Suppressor macrophage (primary cell): ENCODE data around the gene NETO2.
A peak's percentile ranks its signal among the peaks of the same experiment; 100 is the strongest.
"Not testable (repeated sequence)": the region's sequence is repeated elsewhere in the genome, so short reads cannot be mapped to it uniquely, and the experiment has no call there.

Experiments used
- DNase-seq, 4 experiments: peaks; one replicate each; pipeline ENCODE4 v3.0.0-alpha.2; 2020 to 2022
- total RNA-seq, 17 experiments: gene quantifications; one replicate each; lab custom pipeline; 2026; ENCODE audit warnings: mixed read lengths in 6 of 17, inconsistent platforms in 3 of 17; lab: John Stamatoyannopoulos, UW

Gene NETO2, protein sequence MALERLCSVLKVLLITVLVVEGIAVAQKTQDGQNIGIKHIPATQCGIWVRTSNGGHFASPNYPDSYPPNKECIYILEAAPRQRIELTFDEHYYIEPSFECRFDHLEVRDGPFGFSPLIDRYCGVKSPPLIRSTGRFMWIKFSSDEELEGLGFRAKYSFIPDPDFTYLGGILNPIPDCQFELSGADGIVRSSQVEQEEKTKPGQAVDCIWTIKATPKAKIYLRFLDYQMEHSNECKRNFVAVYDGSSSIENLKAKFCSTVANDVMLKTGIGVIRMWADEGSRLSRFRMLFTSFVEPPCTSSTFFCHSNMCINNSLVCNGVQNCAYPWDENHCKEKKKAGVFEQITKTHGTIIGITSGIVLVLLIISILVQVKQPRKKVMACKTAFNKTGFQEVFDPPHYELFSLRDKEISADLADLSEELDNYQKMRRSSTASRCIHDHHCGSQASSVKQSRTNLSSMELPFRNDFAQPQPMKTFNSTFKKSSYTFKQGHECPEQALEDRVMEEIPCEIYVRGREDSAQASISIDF
- 20.2 to 59.5 (median 37.1) reads per million in 17 experiments for total RNA-seq

DNA sequence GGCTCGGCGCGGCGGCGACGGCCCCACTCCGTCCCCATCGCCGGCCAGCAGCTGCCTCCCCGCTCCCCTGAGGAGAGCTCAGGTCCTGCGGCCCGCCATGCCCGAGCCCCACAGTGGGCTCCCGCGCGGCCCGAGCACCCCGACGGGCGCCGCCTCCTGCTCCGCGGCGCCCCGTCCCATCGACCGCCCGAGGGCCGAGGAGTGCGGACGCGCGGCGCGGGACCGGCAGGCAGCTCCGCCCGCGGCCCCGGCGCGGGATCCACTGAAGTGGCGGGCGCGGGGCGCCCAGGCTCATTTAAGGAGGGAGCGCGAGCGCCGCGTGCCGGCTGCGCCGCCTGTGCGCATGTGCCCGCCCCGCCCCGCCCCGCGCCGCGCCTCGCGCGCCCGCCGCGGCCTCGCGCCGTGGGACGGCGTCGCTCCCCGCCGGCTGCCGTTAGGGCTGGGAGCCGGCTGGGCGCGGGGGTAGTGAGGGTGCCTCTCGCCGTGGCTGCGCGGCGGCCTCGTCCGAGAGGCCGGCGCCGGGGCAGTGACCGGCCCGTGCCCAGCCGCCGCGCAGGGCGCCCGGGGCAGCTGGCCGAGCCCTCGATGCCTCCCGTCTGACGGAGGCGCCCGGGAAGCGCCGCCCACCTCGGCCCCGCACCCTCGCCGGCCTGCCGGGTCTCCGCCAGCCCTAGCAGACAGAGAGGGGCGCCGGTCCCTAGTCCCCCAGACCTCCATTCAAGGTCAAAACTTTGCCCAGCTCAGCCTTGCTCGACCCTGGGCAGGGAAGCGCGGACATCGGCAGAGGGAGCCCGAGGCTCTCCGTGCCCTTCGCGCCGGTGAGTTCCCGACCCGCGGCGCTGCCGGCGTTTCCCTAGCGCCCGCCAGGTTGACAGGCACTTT lies at the start of gene NETO2:
NETO2 (minus strand) TSS at position 269 of the 882 bp plus-strand sequence. CDS start 333 bp downstream, outside the sequence.
- peak; percentile 68 to 91 (median 80) for DNase-seq

DNA sequence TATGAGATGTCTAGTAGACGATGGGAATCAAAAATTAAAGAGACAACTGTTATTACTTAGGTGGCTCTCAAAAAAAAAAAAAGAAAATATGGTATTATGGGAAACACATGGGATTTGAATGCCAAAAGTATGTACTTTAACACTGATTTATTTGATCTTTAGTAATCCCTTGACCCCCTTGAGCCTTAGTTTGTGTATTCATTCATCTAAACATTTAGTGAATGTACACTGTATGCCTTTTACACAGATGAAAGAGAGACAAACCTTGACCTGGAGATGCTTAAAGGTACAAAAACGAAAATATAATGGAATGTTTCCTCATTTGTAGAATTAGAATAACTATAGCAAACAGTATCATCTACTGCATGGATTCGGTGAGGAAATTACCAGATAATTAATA lies 38.6 kb upstream of the NETO2 start:
- no peak for DNase-seq

DNA sequence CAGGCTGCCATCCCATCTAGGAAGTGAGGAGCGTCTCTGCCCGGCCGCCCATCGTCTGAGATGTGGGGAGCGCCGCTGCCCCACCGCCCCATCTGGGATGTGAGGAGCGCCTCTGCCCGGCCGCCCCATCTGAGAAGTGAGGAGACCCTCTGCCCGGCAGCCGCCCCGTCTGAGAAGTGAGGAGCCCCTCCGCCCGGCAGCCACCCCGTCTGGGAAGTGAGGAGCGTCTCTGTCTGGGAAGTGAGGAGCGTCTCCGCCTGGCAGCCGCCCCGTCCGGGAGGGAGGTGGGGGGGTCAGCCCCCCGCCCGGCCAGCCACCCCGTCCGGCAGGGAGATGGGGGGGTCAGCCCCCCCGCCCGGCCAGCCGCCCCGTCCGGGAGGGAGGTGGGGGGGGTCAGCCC lies 37.3 kb upstream of the NETO2 start:
- not testable (repeated sequence) for DNase-seq

DNA sequence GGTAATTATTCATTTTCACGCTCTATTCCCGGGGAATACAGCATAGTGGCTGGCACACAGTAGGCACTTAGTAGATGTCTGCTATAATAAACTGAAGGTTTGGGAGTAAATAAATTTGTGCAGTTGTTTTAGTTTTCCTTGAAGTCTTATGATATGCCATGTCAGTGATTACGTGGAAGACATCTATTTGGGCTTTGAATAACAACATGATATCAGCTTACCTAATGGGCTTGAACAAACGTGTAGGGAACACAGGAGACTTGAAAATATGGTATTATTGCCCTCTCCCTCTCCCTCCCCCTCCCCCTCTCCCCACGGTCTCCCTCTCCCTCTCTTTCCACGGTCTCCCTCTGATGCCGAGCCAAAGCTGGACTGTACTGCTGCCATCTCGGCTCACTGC lies 36.3 kb upstream of the NETO2 start:
- no peak for DNase-seq

DNA sequence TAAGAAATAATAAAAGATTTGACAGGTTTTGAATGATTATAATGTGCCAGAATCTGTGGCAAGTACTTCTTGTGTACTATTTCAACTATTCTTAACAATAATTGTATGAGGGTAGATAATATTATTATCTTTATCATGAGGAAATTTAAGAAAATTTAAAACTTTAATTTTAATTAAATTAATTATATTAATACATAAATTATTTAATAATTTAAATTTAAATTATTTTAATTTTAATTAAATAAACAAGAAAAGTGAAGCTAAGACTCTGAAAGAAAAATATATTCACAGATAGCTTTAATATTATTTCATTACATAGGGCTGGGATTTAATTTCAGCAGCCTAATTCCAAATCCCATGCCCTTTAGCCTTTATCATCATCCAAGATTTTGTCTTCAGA lies 31.4 kb upstream of the NETO2 start:
- DNase-seq = no peak

DNA sequence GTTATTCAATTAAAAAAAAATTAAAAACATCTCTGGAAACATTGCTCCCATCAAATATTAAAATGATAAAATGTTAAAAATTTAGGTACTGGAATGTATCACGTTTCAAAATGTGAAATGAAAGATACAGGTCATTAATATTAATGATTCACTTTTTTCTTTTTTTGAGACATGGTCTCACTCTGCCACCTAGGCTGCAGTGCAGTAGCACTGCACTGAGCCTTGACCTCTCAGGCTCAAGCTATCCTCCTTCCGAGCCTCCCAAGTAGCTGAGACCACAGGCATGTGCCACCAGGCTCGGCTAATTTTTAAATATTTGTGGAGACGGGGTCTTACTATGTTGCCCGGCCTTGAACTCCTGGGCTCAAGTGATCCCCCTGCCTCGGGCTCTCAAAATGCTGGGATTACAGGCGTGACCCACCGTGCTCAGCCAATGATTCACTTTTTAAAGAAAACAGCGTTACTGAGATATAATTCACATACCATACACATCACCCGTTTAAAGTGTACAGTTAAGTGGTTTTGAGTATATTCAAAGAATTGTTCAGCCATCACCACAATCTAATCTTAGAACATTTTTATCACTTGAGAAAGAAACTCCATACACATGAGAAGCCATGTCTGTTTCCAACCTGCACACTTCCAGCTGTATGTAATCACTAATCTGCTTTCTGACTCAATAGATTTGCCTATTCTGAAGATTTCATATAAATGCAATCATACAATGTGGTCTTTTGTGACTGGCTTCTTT lies 19.1 kb upstream of the NETO2 start:
- no peak for DNase-seq

DNA sequence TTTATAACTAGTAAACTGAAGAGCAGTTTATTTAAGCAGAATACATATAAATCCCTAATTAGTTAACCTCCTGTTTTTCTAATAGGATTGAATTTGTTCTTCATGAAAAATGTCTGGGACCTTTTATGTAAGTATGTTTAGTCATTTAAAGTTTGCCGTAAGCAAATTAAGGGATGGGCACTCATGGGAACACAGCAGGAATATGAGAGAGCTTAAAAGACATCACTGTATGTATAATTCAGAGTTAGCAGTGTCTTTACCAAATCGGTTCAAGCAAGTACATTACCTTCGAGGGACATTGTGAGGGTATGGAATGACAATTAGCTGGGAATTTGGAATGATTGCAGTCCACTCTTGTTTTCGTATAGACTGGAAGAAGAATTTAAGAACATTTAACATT lies 17.7 kb upstream of the NETO2 start:
- DNase-seq = no peak

DNA sequence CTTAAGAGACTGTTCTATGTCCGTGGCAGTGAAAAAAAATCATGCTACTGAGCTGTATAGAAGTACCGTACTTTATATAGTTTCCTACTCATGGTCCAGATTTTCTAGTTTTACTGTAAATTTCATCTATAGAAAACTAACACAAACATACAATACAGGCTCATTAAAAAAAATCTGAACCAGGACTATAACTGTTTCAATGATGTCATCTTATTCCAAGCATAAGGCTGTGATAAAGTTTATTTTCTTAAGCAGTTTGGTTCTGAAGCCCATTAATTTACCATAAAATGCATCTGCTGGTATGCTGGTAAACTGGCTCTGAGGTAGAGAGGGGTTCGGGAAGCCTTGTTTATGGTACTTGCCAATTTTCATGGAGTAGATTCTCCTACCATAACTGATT lies 16.7 kb upstream of the NETO2 start:
- DNase-seq = no peak

DNA sequence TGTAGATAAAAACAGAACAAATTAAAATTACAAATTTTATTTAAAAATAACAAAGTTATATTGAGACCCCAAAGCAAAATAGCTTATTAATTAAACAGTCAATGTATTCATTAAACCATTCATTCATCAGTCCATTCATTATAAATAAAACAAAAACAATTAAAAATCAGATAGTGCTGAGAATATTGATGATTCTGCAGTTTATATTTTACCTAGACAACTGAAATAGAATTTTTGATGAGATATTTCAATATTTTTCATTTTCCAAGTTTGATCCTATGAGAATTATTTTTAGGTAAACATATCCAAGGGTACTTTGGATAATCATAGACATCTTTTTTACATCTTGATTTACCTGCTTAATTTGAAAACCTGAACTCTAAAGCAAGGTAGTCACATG lies 15.2 kb upstream of the NETO2 start:
- no peak for DNase-seq

DNA sequence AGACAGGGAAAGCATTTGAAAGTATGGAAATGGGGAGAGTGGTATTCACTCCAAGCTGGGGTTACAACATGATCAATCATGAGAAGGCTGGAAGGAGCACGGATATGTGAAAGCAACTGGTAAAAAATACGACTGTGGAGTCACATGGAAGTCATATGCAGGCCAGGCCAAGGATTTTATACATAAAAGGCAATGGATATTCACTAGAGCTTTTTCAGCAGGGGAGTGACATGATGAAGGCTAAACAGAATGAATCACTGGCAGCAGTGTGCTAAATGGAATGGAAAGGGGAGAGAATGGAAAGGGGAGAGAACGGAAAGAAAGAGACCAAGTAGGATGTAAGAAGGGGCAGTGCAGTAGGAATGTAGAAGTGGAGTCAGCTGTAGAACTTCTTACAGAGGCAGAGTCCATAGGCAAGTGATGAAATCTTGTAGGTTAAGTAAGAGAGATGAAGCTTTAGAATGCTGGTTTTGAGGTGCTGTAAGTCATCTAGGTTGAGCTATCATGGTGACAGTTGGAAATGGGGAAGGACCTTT lies 13.0 kb upstream of the NETO2 start:
- DNase-seq = no peak

DNA sequence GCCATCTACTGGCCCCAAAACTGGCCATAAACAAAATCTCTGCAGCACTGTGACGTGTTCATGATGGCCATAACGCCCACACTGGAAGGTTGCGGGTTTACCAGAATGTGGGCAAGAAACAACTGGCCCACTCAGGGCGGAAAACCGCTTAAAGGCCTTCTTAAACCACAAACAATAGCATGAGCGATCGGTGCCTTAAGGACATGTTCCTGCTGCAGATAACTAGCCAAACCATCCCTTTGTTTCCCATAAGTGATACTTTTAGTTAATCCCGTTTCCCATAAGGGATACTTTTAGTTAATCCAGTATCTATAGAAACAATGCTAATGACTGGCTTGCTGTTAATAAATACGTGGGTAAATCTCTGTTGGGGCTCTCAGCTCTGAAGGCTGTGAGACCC lies 8.8 kb upstream of the NETO2 start:
- DNase-seq = not testable (repeated sequence)

DNA sequence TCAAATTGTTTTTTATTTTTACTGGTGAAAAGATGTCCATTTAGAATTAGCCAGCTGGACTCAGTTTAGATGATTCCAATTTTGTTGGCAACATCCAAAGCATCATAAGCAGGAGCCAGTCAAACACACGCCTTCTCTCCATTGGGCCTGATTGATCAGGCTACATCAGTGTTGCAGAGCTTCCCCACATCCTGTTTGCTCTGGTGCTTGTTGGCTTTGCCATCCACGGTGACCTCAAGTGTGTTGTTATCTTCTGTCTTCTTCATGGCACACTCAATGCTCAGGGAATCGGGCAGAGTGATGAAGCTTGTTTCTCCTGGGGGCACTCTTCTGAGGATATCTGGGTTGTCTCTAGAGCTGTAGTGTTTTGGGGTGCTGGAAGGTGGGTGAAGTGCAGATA lies 6.3 kb upstream of the NETO2 start:
- no peak for DNase-seq

DNA sequence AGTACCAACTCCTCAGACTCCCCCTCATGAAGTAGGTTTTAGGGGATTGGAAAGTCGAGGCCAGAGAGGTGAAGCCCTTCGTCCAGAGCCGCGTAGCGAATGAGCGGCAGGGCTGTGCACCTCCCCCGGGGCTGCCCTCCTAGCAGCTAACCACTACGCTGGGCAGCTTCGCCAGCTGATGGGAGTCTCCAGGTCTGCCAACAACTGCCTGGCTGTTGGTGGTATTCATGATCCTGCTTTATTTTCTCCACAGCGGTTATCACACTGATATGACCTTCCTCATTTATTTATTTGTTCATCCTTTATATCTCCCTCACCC lies 773 bp upstream of the NETO2 start:
- DNase-seq = no peak

DNA sequence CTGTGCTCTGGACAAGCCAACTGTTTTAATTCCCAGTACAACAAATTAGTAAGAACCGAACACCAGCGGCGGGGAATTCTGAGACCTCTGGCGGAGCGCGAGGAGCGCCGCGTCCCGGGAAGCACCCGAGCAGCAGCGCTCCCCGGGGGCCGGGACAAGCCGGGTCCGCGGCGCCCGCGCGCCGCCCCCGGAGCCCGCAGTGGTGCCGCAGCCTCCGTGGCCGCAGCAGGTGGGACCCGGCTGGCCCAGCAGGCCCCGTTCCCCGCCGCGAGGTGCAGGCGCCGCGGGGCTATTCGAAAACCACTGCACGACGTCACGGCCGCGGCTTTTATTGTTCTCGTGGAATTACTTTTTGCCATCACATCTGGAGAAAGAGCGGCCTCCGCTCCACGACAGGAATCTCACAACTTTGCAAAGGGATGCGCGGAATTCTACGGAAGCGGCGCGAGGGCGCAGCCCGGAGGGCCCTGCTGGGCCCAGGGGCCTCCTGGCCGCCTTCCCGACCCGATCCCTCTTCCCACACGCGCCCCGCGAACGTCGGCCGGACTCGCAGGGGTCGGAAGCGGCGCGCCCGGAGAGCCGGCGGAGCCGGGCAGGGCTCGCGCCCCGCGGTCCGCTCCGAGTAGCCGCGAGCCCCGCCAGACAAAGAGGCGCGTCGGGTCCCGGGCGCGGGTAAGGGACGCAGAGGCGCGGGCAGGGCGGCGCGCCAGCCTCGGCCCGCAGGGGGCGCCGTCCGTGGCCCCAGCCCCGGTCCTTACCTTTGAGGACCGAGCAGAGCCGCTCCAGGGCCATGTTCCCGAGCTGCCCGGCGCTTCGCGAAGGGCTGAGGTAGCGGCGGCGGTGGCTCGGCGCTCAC lies 696 bp downstream of the NETO2 start:
- peak; percentile 78 to 92 (median 86) for DNase-seq

DNA sequence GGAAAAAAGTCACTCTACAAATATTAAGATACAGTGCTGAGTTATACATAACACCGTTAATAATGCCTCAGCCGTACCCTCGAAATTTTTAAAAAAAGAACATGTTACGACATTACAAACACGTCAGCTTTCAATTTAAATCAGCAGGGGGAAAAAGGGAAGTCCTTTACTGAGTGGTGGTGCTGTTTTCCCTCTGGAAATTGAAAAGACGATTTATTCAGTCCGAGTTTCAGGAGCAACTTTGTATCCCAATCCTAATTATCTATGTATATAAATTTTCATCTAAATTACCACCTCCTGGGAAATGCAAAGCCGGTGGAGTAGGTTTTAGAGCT lies 1.3 kb downstream of the NETO2 start:
- peak; percentile 38 to 74 (median 60) for DNase-seq

DNA sequence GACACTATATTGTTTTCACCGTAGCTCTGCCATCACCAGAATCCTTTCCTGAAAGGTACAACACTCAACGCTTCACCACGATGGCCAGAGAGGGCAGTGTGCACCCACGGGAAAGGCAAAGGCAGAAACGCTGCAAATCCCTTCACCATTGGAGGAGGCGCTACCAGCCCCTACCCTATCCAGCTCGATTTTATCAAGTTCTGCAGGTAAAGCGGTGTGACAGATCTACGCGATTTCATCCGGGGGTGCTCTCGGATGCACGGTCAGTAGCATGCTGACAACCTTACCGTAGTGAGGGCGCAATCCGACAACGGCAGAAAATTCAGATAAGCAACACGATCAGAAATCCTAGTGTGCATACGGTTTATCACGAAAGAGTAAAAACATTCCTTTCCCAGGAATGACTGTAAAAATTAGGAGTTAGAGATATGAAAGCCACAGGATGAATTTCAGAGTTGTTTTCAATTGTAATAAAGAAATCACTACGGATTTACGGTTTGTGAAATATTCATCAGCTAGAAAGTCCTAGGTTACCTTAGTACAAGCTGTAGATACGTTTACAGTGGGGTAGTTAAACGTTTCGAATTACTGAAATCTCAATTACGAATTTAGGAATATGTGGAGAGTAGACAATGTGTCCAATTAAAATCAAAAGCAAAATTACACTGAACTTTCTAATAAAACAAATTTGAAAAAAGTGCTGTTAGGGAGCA lies 1.8 kb downstream of the NETO2 start:
- DNase-seq = peak; percentile 80 to 89 (median 86)

DNA sequence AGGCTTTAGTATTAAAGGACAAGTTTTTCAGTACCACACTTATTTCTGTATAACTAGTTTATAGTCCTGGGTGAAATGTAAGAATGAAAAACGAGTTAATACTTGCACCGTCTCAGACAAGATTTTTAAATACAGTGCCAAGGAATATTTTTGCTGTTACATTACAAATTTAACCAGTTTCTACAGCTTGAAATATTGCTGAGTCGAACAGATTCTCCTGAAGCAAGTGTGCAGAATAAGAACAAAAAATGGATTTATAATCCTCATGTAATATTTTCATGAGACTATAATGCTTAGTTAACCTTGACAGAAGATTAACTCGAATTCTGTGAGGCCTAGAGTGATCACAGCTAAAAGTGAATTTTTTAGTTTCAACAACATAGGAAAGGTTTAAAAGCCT lies 3.1 kb downstream of the NETO2 start:
- no peak for DNase-seq

DNA sequence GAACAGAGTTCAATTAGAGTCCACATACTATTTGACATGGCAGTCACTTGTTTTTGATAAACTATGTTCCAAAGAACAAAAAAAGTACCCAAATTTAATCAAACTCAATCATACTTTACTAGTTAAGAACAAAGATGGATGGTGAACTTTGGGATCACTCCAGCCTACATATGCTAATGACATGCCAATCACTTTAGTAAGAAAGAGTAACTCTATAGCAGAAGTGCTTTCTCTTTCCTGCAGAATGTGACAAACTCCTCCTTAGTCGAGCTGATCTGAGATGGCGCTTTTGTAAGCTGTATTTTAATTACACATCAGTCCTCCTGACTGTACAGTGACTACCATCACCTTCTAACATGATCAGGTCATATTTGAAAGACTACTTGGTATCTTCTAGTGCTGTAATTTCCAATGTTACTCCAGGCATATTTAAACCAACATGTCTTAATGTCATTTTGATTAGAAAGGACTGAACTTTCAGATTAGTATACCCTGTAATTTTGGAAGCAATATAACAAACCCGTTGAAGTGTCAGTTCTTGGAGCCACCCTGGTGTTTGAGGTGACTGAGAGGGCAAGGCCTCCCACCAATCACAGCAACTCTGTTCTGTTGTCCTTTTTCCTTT lies 4.1 kb downstream of the NETO2 start:
- DNase-seq = peak in 1 of 4 experiments; percentile 4

DNA sequence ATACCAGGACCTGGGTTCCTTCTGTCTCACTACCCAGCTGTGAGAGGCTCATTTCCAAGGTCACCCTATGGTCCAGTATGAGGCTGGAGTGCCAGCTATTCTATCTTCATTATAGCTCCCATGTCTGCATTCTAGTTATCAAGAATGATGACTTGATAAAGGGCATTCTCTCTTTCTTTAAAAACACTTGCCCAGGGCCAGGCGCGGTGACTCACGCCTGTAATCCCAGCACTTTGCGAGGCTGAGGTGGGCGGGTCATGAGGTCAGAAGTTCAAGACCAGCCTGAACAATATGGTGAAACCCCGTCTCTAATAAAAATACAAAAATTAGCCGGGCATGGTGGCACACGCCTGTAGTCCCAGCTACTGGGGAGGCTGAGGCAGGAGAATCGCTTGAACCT lies 5.8 kb downstream of the NETO2 start:
- DNase-seq = not testable (repeated sequence)

DNA sequence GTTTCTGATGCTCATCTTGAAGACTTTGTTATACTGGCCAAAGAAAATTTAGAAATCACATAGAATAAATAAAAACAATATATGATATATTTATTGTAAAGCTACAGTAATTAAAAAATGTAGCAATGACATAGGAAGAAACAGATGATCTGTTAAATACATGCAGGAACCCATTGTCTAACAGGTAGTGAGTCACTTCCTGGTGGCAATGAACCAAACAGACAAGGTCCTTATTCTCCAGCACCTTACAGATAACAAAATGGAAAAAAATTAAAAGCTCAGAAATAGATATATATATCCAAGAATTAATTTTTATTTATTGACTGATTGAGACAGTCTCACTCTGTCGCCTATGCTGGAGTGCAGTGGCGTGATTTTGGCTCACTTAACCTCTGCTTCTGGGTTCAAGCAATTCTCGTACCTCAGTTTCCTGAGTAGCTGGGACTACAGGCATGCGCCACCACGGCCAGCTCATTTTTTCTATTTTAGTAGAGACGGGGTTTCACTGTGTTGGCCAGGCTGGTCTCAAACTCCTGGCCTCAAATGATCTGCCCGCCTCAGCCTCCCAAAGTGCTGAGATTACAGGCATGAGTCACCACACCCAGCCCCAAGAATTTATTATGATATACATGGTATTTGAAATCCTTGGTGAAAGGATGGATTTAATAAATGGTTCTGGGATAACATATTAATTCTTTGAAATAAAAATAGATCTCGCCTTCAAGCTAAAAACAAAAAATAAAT lies 7.5 kb downstream of the NETO2 start:
- DNase-seq = peak in 2 of 4 experiments; percentile 6 to 7
